GM19467 (cell line): ENCODE results near the gene RAMP1.

Source experiments
- ATAC-seq: cut with Tn5 transposase; IDR thresholded peaks from one replicate; pipeline ENCODE4 v1.9.1; 2021; ENCODE audit warnings: mild to moderate bottlenecking, moderate library complexity; ENCODE audit not compliant: unreplicated experiment

The RAMP1 gene

GRCh38 chr2:237876061-237876526 is 16.7 kb downstream of the RAMP1 start:
- ATAC-seq: no peak

GRCh38 chr2:237876532-237876931 is 17.1 kb downstream of the RAMP1 start:
- no peak for ATAC-seq

DNA sequence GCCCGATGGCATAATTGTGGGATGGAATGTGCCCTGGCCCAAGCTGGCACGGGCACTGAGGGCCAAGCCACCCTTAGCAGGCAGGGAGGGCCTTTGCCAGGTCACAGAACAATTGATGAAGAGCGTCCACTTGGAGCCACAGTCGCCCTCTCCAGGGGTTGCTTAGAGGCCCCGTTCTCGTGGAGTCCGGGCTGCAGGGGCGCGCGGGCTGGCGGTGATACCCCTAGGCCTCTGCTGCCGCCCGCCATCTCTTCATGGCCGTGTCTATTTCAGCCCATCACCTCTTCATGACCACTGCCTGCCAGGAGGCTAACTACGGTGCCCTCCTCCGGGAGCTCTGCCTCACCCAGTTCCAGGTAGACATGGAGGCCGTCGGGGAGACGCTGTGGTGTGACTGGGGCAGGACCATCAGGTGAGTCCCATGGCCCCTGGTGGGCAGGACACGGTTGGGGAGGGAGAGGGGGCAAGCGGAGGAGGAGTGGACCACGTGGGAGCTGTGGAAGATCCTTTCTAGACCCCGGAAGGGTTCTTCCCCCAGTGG is 17.6 kb downstream of the RAMP1 start:
- no peak for ATAC-seq

GRCh38 chr2:237877576-237878307 is 18.3 kb downstream of the RAMP1 start:
- ATAC-seq: no peak

DNA sequence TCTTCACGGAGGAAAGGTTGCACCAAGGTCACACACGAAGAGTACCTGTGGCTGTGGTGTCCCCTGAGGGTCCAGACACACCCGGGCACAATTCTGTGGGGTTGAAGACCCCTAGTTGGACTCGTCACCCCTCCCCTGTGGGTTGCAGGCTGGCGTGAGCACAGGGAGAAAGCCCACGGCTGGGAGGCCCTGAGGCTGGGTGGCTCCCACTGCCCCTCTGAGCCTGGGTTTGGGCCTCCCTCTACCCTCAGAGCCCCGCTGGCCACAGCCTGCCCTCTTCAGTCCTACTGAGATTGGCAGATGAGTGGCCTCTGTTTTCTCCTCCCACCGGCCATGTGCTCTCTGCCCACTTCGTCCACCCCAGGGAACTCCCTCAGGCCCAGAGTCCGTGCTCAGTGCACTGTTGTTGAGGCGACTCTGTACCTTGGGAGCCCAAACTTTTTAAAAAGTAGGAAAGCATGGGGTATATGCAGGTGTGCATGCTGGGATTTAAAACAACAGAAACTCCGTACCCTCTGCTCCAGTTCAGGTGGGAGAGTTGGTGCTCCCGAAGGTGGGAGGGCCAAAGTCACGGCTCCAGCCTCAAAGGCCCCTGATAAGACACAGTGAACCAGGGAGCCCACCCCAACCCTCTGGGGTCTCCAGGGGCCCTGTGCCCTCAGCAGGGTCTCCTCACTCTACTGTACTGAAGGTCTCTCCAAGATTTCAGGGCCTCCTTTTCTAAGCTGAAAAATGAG is 19.1 kb downstream of the RAMP1 start:
- ATAC-seq: no peak

- ATAC-seq: no peak
Observed at GRCh38 chr2:237879058-237879430, 19.6 kb downstream of the RAMP1 start.

DNA sequence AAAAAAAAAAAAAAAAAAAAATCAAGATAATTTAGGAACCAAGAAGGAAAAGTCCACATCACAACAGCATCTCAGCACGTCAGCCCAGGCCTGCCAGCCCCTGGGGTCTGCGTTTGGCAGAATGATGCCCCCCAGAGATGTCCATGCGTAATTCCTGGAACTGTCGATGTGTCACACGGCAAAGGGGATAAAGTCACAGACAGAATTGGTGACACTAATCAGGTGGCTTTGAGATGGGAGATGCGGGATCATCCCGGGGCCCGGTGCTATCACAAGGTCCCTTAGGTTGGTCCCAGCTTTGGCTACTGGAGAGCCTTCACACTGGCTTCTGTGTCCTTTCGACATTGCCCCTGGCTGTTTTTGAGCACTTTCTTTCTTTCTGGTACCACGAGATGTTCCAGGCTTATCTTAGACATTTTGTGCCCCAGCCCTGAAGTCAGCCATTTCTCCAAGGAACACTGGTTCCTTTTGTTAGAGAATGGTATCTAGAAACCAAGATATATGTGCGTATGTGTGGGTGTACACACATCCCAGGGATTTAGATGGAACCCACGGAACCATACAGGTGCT is 20.7 kb downstream of the RAMP1 start:
- no peak for ATAC-seq

- no peak for ATAC-seq
Observed at GRCh38 chr2:237882510-237883481, 23.4 kb downstream of the RAMP1 start.

GRCh38 chr2:237883951-237884446 is 24.6 kb downstream of the RAMP1 start:
- ATAC-seq: no peak

DNA sequence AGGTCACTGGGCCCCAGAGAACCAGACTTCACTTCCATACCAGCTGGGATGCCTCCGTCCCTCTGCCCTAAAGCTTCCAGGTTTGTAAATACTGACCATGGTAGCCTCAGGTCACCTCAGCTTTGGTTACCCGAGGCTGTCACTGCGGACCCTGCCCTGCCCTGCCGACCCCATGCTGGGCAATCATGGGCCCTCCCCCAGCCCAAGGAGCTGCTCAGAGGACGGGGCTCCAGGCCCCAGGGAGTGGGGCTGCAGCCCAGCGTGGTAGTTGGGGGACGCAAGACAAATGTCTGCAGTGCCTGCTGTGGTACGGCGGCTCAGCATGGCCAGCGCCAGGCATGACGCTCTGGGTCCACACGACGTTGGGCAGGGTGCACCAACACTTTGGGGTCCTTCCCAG is 25.3 kb downstream of the RAMP1 start:
- no peak for ATAC-seq

DNA sequence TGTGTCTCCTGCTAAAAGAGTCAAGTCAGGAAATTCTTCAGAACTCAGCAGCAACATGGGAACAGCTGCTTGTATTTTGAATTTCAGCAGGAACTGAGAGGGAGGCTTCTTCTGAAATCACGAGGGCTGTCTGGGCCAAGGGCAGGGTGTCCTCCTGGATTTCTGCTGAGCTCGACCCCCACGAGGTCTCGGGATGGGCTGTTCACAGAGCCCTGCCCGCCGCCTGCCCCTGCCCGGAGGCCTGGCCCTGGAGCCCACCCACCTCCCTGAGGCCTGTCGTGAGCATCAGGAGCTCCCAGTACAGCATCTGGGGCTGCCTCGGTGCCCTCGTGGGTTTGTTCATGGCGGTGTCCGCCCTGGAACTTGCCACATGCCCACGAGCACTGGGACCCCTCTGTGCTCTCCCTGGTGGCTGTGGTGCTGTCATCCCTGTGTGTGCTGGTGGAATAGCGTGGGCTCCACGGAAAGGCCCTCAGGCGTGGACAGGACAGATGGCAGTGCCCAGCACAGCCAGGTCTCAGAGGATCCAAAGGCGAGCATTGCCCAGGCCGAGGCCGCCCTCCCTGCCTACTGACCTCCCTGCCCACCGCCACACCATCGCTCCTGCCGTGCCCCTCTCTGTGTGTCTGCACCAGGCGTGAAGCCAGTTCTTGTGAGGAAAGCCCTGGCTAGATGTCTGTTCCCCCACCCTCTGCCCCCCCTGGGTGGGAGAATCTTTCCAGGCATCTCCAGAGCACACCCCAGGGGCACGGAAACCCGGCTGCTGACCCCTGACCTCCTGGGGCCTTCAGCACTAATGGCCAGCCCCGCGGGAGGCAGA is 25.9 kb downstream of the RAMP1 start:
- no peak for ATAC-seq

DNA sequence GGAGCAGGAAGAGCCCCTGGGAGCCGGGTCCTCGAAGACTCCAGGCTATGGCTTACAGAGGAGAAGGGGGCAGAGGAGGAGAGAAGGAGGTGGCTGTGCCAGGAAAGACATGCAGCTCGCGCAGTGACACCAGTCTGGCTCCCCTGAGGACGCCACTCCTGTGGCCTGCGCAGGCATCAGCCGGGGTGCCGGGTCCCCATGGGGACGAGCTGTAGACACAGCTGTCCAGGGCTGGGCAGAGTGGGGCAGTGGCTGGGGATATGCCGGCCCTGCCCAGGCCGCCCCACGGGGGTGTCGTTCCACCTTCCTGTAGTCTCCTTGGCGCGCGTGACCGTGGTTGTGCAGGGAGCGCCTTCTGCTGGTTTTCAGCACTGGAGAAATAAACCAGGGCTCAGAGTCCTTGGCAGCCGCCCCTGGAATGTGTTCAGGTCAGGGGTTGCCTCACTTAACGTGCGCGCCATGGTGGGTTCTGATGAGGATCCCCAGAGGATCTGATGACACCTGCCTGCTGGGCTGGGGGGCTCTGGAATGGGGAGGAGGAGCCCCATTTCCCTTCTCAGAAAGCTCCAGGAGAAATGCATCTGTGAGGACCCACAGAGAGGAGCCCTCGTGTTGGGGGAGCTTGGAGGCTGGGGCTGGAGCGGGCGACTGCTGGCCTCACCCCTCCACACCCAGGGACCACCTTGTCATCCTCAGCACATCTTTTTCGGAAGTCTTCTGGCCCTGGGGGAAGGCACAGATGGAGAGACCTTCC is 26.7 kb downstream of the RAMP1 start:
- no peak for ATAC-seq

DNA sequence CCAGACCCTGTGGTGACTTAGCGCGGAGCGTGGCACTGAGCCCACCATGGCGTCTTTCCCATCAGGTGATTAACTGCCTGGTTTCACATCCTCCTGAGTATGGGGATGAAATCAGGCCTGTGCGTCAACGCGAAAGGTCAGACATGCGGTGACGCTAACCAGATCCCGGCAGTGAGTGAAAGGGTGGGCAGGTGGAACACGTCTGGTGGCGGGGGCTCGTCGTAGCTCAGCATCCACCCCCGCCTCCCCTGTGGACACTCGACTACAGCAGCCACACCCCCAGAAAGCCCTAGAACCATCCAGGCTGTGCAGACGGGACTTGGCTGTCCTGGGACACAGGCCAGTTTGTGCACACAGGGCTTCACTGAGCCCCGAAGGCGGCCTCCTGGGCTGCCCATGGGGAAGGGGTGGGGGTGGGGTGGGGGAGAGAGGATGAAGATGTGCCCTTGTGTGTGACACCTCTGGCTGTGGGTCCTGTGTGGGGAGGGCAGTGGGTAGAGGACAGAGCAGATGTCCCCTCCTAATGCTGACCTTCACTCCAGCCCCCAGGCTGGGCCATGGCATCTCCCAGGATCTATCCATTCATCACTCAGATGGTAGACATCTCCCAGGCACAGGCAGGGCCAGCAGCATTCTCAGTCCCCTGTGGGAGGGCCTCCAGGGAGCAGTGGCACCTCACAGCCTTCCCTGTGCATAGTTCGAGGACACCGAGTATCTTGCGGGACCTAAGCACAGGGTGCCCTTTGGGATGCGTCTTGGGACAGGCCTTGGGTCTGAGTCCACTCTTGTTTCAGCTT is 27.5 kb downstream of the RAMP1 start:
- ATAC-seq: no peak

GRCh38 chr2:237888389-237888788 is 29.0 kb downstream of the RAMP1 start:
- no peak for ATAC-seq

- no peak for ATAC-seq
Observed at GRCh38 chr2:237889016-237889415, 29.6 kb downstream of the RAMP1 start.

GRCh38 chr2:237889811-237890210 is 30.4 kb downstream of the RAMP1 start:
- no peak for ATAC-seq

DNA sequence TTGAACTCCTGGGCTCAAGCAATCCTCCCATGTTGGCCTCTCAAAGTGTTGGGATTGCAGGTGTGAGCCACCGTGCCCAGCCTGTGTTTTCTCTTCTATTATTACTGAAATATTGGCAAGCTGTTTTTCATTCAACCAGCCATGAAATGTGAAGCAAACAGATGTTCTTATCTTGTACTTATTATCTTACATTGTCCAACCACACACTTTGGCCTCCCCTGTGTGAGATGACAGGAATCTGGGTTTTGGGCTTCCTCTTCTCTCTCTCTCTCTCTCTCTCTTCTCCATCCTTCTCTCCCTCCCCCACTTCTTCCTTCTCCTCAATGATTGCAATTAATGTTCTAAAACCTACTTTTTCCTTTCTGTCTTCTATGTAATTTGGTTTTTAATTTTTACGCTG is 33.1 kb downstream of the RAMP1 start:
- no peak for ATAC-seq

GRCh38 chr2:237892984-237893595 is 33.7 kb downstream of the RAMP1 start:
- no peak for ATAC-seq
